SK-N-SH treated with all-trans-retinoic acid at 6 μM for 48 hours (cell line): Measurements from ENCODE around the gene LRCH1.
A peak's percentile ranks its signal among the peaks of the same experiment; 100 is the strongest.

Source experiments
- ATAC-seq: fragments of 200-7000 bp; cut with Tn5 transposase; 3 replicates; pipeline ENCODE4 v1.9.1; 2020; ENCODE audit warnings: mild to moderate bottlenecking, moderate library complexity
- ARNTL ChIP-seq: fragments of 450-650 bp; formaldehyde crosslinking; IDR thresholded peaks from 2 replicates; pipeline ENCODE4 v1.5.0; 2020; ENCODE audit warnings: low read depth, mild to moderate bottlenecking, moderate library complexity, borderline replicate concordance
- BACH2 ChIP-seq: fragments of 250-450 bp; sonication (Bioruptor Pico); IDR thresholded peaks from 2 replicates; pipeline ENCODE4 v1.9.0; 2021; ENCODE audit warnings: mild to moderate bottlenecking, borderline replicate concordance
- CSDC2 ChIP-seq: fragments of 250-450 bp; sonication (Bioruptor Pico); IDR thresholded peaks from 2 replicates; pipeline ENCODE4 v1.5.0; 2020; ENCODE audit warnings: mild to moderate bottlenecking, moderate library complexity
- ESRRG ChIP-seq: fragments of 250-450 bp; sonication (Bioruptor Pico); IDR thresholded peaks from 2 replicates; pipeline ENCODE4 v1.6.1; 2021; ENCODE audit warnings: mild to moderate bottlenecking
- GLIS3 ChIP-seq: fragments of 250-450 bp; sonication (Bioruptor Pico); IDR thresholded peaks from 2 replicates; pipeline ENCODE4 v1.5.0; 2020; ENCODE audit warnings: mild to moderate bottlenecking, moderate library complexity
- ISL1 ChIP-seq: fragments of 250-450 bp; sonication (Bioruptor Pico); IDR thresholded peaks from 2 replicates; pipeline ENCODE4 v2.1.2; 2022; ENCODE audit warnings: mild to moderate bottlenecking, moderate library complexity
- OSR1 ChIP-seq: fragments of 250-450 bp; sonication (Bioruptor Pico); IDR thresholded peaks from 2 replicates; pipeline ENCODE4 v1.8.0; 2022; ENCODE audit warnings: moderate library complexity, mild to moderate bottlenecking, inconsistent platforms
- PPARA ChIP-seq: fragments of 250-450 bp; sonication (Bioruptor Pico); IDR thresholded peaks from 2 replicates; pipeline ENCODE4 v1.5.0; 2020; ENCODE audit warnings: mild to moderate bottlenecking, borderline replicate concordance
- RARB ChIP-seq: fragments of 250-450 bp; sonication (Bioruptor Pico); IDR thresholded peaks from 2 replicates; pipeline ENCODE4 v1.8.0; 2021; ENCODE audit warnings: mild to moderate bottlenecking, moderate library complexity
- SNAI2 ChIP-seq: fragments of 250-450 bp; sonication (Bioruptor Pico); IDR thresholded peaks from 2 replicates; pipeline ENCODE4 v1.5.0; 2020; ENCODE audit warnings: mild to moderate bottlenecking, moderate library complexity
- TCF4 ChIP-seq: fragments of 250-450 bp; sonication (Bioruptor Pico); IDR thresholded peaks from 2 replicates; pipeline ENCODE4 v1.8.0; 2021; ENCODE audit warnings: mild to moderate bottlenecking, moderate library complexity, borderline replicate concordance
- TOX ChIP-seq: fragments of 250-450 bp; sonication (Bioruptor Pico); IDR thresholded peaks from 2 replicates; pipeline ENCODE4 v1.8.0; 2021; ENCODE audit warnings: mild to moderate bottlenecking, moderate library complexity, borderline replicate concordance
- ZFP30 ChIP-seq: fragments of 450-650 bp; formaldehyde crosslinking; IDR thresholded peaks from 2 replicates; pipeline ENCODE4 v1.5.0; 2022; ENCODE audit warnings: mild to moderate bottlenecking, moderate library complexity
- ZNF565 ChIP-seq: fragments of 450-650 bp; formaldehyde crosslinking; conservative IDR thresholded peaks from 2 replicates; pipeline ENCODE4 v1.5.0; 2020; ENCODE audit warnings: low read depth, mild to moderate bottlenecking, moderate library complexity
- TF ChIP-seq, protein P1 (sequence below): fragments of 250-450 bp; sonication (Bioruptor Pico); IDR thresholded peaks from 2 replicates; pipeline ENCODE4 v1.5.0; 2020; ENCODE audit warnings: mild to moderate bottlenecking, moderate library complexity
- TF ChIP-seq, protein P2 (sequence below): fragments of 250-450 bp; sonication (Bioruptor Pico); IDR thresholded peaks from 2 replicates; pipeline ENCODE4 v1.8.0; 2021; ENCODE audit warnings: low read depth, mild to moderate bottlenecking, moderate library complexity, borderline replicate concordance
- TF ChIP-seq, protein P3 (sequence below): fragments of 250-450 bp; sonication (Bioruptor Pico); IDR thresholded peaks from 2 replicates; pipeline ENCODE4 v1.5.1; 2021; ENCODE audit warnings: mild to moderate bottlenecking, moderate library complexity
- TF ChIP-seq, protein P4 (sequence below): fragments of 250-450 bp; sonication (Bioruptor Pico); IDR thresholded peaks from 2 replicates; pipeline ENCODE4 v1.8.0; 2020; ENCODE audit warnings: mild to moderate bottlenecking, moderate library complexity, borderline replicate concordance
- TF ChIP-seq, protein P5 (sequence below): fragments of 250-450 bp; sonication (Bioruptor Pico); IDR thresholded peaks from 2 replicates; pipeline ENCODE4 v1.5.1; 2020; ENCODE audit warnings: low read depth, mild to moderate bottlenecking, moderate library complexity

Gene LRCH1

DNA sequence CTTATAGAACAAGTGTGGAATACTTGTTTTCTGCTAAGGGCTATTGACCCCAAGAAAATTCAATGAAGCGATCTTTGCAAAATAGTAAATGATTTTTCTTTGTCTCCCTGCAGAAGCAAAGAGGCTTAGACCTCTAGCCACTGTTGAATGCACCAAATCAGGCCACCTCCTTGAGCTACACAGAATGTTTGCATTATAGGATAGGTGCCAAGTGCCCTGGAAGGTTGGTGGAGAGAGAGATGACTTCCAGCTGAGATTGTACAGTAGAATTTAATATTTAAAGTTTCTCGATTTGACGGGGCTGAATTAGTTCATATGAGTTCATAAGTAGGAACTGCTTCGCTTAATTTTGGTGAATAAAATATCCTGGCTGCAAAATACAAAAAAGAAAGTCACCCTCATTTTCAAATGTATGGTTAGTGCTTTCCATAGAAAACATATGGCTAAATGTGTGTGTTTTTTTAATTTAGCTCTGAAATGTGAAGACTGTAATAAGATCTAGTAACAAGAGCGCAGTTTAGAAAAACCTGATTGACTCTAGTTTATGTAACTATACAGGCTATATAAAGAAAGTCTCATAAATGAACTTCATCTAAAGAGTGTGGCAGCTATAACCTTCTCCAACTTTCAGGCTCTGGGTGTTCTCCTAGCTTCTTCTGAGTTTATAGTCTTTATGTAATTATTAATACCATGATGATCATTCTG is 41.6 kb downstream of the LRCH1 start (continued):
- TF ChIP-seq, protein P1, sequence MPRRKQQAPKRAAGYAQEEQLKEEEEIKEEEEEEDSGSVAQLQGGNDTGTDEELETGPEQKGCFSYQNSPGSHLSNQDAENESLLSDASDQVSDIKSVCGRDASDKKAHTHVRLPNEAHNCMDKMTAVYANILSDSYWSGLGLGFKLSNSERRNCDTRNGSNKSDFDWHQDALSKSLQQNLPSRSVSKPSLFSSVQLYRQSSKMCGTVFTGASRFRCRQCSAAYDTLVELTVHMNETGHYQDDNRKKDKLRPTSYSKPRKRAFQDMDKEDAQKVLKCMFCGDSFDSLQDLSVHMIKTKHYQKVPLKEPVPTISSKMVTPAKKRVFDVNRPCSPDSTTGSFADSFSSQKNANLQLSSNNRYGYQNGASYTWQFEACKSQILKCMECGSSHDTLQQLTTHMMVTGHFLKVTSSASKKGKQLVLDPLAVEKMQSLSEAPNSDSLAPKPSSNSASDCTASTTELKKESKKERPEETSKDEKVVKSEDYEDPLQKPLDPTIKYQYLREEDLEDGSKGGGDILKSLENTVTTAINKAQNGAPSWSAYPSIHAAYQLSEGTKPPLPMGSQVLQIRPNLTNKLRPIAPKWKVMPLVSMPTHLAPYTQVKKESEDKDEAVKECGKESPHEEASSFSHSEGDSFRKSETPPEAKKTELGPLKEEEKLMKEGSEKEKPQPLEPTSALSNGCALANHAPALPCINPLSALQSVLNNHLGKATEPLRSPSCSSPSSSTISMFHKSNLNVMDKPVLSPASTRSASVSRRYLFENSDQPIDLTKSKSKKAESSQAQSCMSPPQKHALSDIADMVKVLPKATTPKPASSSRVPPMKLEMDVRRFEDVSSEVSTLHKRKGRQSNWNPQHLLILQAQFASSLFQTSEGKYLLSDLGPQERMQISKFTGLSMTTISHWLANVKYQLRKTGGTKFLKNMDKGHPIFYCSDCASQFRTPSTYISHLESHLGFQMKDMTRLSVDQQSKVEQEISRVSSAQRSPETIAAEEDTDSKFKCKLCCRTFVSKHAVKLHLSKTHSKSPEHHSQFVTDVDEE (CRISPR knock-in tag): no peak
- TF ChIP-seq ESRRG (CRISPR knock-in tag) (no peak), TCF4 (CRISPR knock-in tag) (no peak)

DNA sequence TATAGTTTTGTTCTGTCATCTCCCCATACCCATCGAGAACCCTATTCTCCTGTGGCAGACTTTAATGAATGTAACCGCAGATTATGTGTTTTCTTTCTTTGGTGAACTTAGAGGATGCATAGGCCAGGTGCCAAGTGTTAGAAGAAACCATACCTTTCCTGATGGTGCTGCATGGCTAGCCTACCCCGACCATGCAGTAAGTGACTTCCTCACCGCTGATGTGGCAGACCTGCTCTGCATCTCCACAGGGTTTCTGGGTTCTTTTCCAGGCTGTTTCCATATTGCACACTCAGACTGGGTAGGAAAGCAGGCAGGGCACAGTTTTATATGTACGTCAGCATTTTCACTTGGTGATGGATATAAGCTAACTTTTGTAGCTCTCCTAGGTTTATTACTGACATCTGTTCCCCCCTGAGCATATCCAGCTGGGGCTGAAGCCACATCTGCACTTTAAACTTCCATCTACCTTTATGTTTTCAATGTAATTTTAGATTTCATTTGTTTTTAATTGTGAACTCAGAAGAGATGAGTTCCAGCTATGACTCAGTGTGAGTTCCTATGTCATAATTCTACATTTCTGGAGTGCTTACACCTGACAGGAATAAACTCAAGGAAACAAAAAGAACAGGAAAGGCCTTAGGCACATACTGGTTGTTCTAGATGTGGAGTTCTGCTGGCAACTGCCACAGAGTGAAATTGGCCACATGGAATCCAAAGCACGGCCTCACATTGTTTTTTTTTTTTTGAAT is 42.3 kb downstream of the LRCH1 start:
- no peak for TF ChIP-seq GLIS3 (CRISPR knock-in tag)
- ATAC-seq: peak; percentile 86

DNA sequence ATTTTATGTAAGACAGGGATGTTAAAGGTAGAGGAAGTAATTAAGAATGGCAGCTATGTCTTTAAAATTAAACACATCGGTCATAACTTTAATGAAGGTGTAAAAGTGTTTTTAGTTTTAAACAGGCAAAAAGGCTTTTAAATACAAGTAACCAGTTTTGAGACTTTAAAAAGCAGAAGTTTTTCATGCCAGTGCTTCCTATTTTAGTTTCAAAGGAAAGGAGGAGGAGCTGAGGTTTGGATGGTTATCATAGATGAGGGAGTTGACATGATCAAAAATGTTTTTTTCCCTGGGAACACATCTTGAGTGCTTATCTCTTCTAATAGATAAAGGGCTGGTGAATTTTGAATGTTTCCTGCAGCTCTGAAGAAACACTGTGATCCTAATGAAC is 42.9 kb downstream of the LRCH1 start:
- ATAC-seq: no peak
- TF ChIP-seq, protein P2, sequence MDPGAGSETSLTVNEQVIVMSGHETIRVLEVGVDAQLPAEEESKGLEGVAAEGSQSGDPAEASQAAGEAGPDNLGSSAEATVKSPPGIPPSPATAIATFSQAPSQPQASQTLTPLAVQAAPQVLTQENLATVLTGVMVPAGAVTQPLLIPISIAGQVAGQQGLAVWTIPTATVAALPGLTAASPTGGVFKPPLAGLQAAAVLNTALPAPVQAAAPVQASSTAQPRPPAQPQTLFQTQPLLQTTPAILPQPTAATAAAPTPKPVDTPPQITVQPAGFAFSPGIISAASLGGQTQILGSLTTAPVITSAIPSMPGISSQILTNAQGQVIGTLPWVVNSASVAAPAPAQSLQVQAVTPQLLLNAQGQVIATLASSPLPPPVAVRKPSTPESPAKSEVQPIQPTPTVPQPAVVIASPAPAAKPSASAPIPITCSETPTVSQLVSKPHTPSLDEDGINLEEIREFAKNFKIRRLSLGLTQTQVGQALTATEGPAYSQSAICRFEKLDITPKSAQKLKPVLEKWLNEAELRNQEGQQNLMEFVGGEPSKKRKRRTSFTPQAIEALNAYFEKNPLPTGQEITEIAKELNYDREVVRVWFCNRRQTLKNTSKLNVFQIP (CRISPR knock-in tag): no peak
- TF ChIP-seq BACH2 (CRISPR knock-in tag) (no peak), ESRRG (CRISPR knock-in tag) (no peak), OSR1 (CRISPR knock-in tag) (no peak), TOX (no peak), ZNF565 (CRISPR knock-in tag) (no peak), RARB (CRISPR knock-in tag) (no peak), ARNTL (no peak), GLIS3 (CRISPR knock-in tag) (no peak)
- TF ChIP-seq, protein P3, sequence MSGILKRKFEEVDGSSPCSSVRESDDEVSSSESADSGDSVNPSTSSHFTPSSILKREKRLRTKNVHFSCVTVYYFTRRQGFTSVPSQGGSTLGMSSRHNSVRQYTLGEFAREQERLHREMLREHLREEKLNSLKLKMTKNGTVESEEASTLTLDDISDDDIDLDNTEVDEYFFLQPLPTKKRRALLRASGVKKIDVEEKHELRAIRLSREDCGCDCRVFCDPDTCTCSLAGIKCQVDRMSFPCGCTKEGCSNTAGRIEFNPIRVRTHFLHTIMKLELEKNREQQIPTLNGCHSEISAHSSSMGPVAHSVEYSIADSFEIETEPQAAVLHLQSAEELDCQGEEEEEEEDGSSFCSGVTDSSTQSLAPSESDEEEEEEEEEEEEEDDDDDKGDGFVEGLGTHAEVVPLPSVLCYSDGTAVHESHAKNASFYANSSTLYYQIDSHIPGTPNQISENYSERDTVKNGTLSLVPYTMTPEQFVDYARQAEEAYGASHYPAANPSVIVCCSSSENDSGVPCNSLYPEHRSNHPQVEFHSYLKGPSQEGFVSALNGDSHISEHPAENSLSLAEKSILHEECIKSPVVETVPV (CRISPR knock-in tag): no peak
- TF ChIP-seq, protein P4, sequence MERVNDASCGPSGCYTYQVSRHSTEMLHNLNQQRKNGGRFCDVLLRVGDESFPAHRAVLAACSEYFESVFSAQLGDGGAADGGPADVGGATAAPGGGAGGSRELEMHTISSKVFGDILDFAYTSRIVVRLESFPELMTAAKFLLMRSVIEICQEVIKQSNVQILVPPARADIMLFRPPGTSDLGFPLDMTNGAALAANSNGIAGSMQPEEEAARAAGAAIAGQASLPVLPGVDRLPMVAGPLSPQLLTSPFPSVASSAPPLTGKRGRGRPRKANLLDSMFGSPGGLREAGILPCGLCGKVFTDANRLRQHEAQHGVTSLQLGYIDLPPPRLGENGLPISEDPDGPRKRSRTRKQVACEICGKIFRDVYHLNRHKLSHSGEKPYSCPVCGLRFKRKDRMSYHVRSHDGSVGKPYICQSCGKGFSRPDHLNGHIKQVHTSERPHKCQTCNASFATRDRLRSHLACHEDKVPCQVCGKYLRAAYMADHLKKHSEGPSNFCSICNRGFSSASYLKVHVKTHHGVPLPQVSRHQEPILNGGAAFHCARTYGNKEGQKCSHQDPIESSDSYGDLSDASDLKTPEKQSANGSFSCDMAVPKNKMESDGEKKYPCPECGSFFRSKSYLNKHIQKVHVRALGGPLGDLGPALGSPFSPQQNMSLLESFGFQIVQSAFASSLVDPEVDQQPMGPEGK (CRISPR knock-in tag): no peak
- TF ChIP-seq, protein P5, sequence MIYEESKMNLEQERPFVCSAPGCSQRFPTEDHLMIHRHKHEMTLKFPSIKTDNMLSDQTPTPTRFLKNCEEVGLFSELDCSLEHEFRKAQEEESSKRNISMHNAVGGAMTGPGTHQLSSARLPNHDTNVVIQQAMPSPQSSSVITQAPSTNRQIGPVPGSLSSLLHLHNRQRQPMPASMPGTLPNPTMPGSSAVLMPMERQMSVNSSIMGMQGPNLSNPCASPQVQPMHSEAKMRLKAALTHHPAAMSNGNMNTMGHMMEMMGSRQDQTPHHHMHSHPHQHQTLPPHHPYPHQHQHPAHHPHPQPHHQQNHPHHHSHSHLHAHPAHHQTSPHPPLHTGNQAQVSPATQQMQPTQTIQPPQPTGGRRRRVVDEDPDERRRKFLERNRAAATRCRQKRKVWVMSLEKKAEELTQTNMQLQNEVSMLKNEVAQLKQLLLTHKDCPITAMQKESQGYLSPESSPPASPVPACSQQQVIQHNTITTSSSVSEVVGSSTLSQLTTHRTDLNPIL: no peak

DNA sequence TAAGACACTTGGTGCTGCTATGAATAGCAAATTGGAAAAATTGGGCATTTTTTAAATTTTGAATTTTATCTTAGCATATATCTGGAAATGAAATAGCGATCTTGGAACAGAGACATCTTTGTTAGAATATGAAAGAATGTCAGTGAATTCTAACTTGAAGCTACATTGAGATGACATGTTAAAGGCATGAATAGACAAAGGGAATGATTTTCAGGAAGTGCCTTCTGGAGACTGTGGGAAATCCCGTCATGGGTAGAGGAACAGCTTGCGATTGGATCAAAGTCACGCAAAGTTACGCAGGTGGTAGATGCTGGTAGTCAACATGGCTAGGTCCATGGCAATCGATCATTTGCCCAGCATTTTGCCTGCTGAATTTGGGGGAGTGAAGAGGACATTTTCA is 43.5 kb downstream of the LRCH1 start:
- no peak for ATAC-seq
- TF ChIP-seq, protein P2 (CRISPR knock-in tag): no peak
- TF ChIP-seq, protein P4 (CRISPR knock-in tag): no peak
- TF ChIP-seq CSDC2 (CRISPR knock-in tag) (no peak), ESRRG (CRISPR knock-in tag) (no peak), TOX (no peak), SNAI2 (no peak), OSR1 (CRISPR knock-in tag) (no peak), PPARA (CRISPR knock-in tag) (no peak), ZFP30 (CRISPR knock-in tag) (no peak), ISL1 (no peak), BACH2 (CRISPR knock-in tag) (no peak), RARB (CRISPR knock-in tag) (no peak)
- TF ChIP-seq, protein P3 (CRISPR knock-in tag): no peak
